Trophoblast cell (in vitro differentiated cells and primary cell): ENCODE measurements around the gene MCOLN3.

ENCODE experiments used
- DNase-seq, 2 donors: peaks; one replicate each; pipeline ENCODE4 v3.0.0-alpha.2; 2016
- H2AFZ ChIP-seq: 2 replicates; pipeline ENCODE4 v1.6.1; 2013; ENCODE audit warnings: low read length, moderate library complexity, mild to moderate bottlenecking; ENCODE audit not compliant: insufficient read depth, poor library complexity
- H2AK5ac ChIP-seq: 2 replicates; pipeline ENCODE4 v1.6.1; 2013; ENCODE audit warnings: mild to moderate bottlenecking, low read length
- H2BK120ac ChIP-seq: 2 replicates; pipeline ENCODE4 v1.6.1; 2013; ENCODE audit warnings: low read length, mild to moderate bottlenecking, moderate library complexity; ENCODE audit not compliant: insufficient read depth, poor library complexity
- H2BK12ac ChIP-seq: 2 replicates; pipeline ENCODE4 v1.6.1; 2013; ENCODE audit warnings: mild to moderate bottlenecking, low read length, moderate library complexity
- H2BK5ac ChIP-seq: 2 replicates; pipeline ENCODE4 v1.6.1; 2013; ENCODE audit warnings: low read length, low read depth, moderate library complexity, mild to moderate bottlenecking; ENCODE audit not compliant: poor library complexity
- H3K14ac ChIP-seq: 2 replicates; pipeline ENCODE4 v1.6.1; 2013; ENCODE audit warnings: mild to moderate bottlenecking, low read length
- H3K18ac ChIP-seq: 2 replicates; pipeline ENCODE4 v1.6.1; 2013; ENCODE audit warnings: mild to moderate bottlenecking, low read length
- H3K23ac ChIP-seq: 2 replicates; pipeline ENCODE4 v1.6.1; 2013; ENCODE audit warnings: low read length
- H3K27ac ChIP-seq: 2 replicates; pipeline ENCODE4 v1.5.1; 2013; ENCODE audit warnings: low read depth, mild to moderate bottlenecking, inconsistent platforms, low read length, moderate library complexity
- H3K27me3 ChIP-seq: 2 replicates; pipeline ENCODE4 v1.6.1; 2013; ENCODE audit warnings: inconsistent platforms, mild to moderate bottlenecking, low read length, moderate library complexity; ENCODE audit not compliant: insufficient read depth
- H3K36me3 ChIP-seq, 2 experiments: 1 replicate in 1 of 2; 2 replicates in 1 of 2; pipeline ENCODE4 v1.6.1; 2013; ENCODE audit warnings: low read length in 2 of 2, mild to moderate bottlenecking in 2 of 2, moderate library complexity in 1 of 2; ENCODE audit not compliant: insufficient read depth in 2 of 2, control insufficient read depth in 1 of 2
- H3K4ac ChIP-seq: 2 replicates; pipeline ENCODE4 v1.6.1; 2013; ENCODE audit warnings: low read depth, mild to moderate bottlenecking, low read length, moderate library complexity
- H3K4me1 ChIP-seq, 2 experiments: 1 replicate in 1 of 2; 2 replicates in 1 of 2; pipeline ENCODE4 v1.6.1; 2013; ENCODE audit warnings: low read length in 2 of 2, mild to moderate bottlenecking in 2 of 2, moderate library complexity in 1 of 2; ENCODE audit not compliant: insufficient read depth in 2 of 2, control insufficient read depth in 1 of 2
- H3K4me2 ChIP-seq: 2 replicates; pipeline ENCODE4 v1.6.1; 2013; ENCODE audit warnings: inconsistent platforms, mild to moderate bottlenecking, low read length, moderate library complexity
- H3K4me3 ChIP-seq: 2 replicates; pipeline ENCODE4 v1.5.1; 2013; ENCODE audit warnings: mild to moderate bottlenecking, low read depth, low read length, inconsistent platforms
- H3K79me1 ChIP-seq: one replicate; pipeline ENCODE4 v1.6.1; 2013; ENCODE audit warnings: low read length
- H3K79me2 ChIP-seq: 2 replicates; pipeline ENCODE4 v1.6.1; 2013; ENCODE audit warnings: low read length, mild to moderate bottlenecking; ENCODE audit not compliant: control insufficient read depth, insufficient read depth, poor library complexity
- H3K9ac ChIP-seq: 2 replicates; pipeline ENCODE4 v1.6.1; 2013; ENCODE audit warnings: mild to moderate bottlenecking, low read length
- H3K9me3 ChIP-seq: 2 replicates; pipeline ENCODE4 v1.6.1; 2013; ENCODE audit warnings: low read depth, mild to moderate bottlenecking, control low read depth, inconsistent platforms, low read length; ENCODE audit not compliant: insufficient read depth
- H4K12ac ChIP-seq: 2 replicates; pipeline ENCODE4 v1.6.1; 2013; ENCODE audit warnings: low read depth, mild to moderate bottlenecking, low read length, moderate library complexity
- H4K8ac ChIP-seq: 2 replicates; pipeline ENCODE4 v1.6.1; 2013; ENCODE audit warnings: low read depth, mild to moderate bottlenecking, low read length, moderate library complexity
- H4K91ac ChIP-seq: one replicate; pipeline ENCODE4 v1.6.1; 2013; ENCODE audit warnings: low read depth, mild to moderate bottlenecking, low read length, moderate library complexity
- WGBS: extraction: QIAGEN DNeasy Blood & Tissue Kit; methylation state at CpG from one replicate; pipeline ENCODE4 v1.1.7; 2013; ENCODE audit warnings: missing lambda C conversion rate; ENCODE audit not compliant: insufficient read length, insufficient coverage; ENCODE audit errors: extremely low coverage; 5-methylcytosine and 5-hydroxymethylcytosine counted together

Gene MCOLN3

GRCh38 chr1:85027242-85027983 lies 20.9 kb downstream of the MCOLN3 start:
- Histone ChIP-seq H2BK5ac (no peak overlapping the region), H3K27me3 (no peaks in the 10 kb centered on the region), H2AFZ (peak overlapping the region; percentile 55), H4K12ac (no peak overlapping the region), H3K4me2 (no peak overlapping the region), H3K9me3 (no peaks in the 10 kb centered on the region), H3K4me1 (no peaks in the 10 kb centered on the region), H3K9ac (no peak overlapping the region), H2AK5ac (no peak overlapping the region), H3K36me3 (no peaks in the 10 kb centered on the region), H3K4me3 (no peak overlapping the region), H3K18ac (no peak overlapping the region), H3K79me1 (no peaks in the 10 kb centered on the region), H2BK120ac (no peak overlapping the region), H3K14ac (no peak overlapping the region), H2BK12ac (no peak overlapping the region), H3K79me2 (no peaks in the 10 kb centered on the region), H3K4ac (no peak overlapping the region), H3K23ac (no peak overlapping the region), H4K8ac (no peak overlapping the region), H4K91ac (no peak overlapping the region), H3K27ac (no peak overlapping the region)
- peak in 1 of 2 donors; percentile 30 for DNase-seq
- WGBS, result no CpG with 5 or more reads among the region's 5 CpGs

- Histone ChIP-seq H2BK12ac (no peak overlapping the region), H3K27ac (no peak overlapping the region), H2BK5ac (no peak overlapping the region), H2AK5ac (no peak overlapping the region), H3K4me1 (no peaks in the 10 kb centered on the region), H4K12ac (no peak overlapping the region), H3K18ac (no peak overlapping the region), H3K36me3 (no peaks in the 10 kb centered on the region), H2AFZ (no peak overlapping the region), H3K4me3 (no peak overlapping the region), H3K14ac (no peak overlapping the region), H2BK120ac (no peak overlapping the region), H3K9me3 (no peaks in the 10 kb centered on the region), H3K4me2 (no peak overlapping the region), H3K9ac (no peak overlapping the region), H3K23ac (no peak overlapping the region), H3K4ac (no peak overlapping the region), H3K79me2 (no peaks in the 10 kb centered on the region), H3K27me3 (no peaks in the 10 kb centered on the region), H4K8ac (no peak overlapping the region), H3K79me1 (no peaks in the 10 kb centered on the region), H4K91ac (no peak overlapping the region)
- DNase-seq, result no peak
- no CpG with 5 or more reads among the region's 1 CpG for WGBS
These were observed 22.4 kb downstream of the MCOLN3 start for GRCh38 chr1:85025940-85026339.

- H3K27me3 ChIP-seq, result no peaks in the 10 kb centered on the region
- no peaks in the 10 kb centered on the region for H3K4me1 ChIP-seq
- no peak overlapping the region for H4K12ac ChIP-seq
- no peak overlapping the region for H2BK120ac ChIP-seq
- no peak overlapping the region for H3K14ac ChIP-seq
- H3K79me2 ChIP-seq, result no peaks in the 10 kb centered on the region
- H2BK5ac ChIP-seq, result no peak overlapping the region
- H2AFZ ChIP-seq, result no peak overlapping the region
- H2BK12ac ChIP-seq, result no peak overlapping the region
- no peak overlapping the region for H3K4me3 ChIP-seq
- no peak overlapping the region for H2AK5ac ChIP-seq
- no peaks in the 10 kb centered on the region for H3K36me3 ChIP-seq
- H3K18ac ChIP-seq, result no peak overlapping the region
- H3K79me1 ChIP-seq, result no peaks in the 10 kb centered on the region
- H3K27ac ChIP-seq, result no peak overlapping the region
- no peak overlapping the region for H4K8ac ChIP-seq
- peak; percentile 9 to 51 for DNase-seq
- no peak overlapping the region for H3K4ac ChIP-seq
- no peak overlapping the region for H3K4me2 ChIP-seq
- no peaks in the 10 kb centered on the region for H3K9me3 ChIP-seq
- no peak overlapping the region for H4K91ac ChIP-seq
- no peak overlapping the region for H3K9ac ChIP-seq
- no peak overlapping the region for H3K23ac ChIP-seq
- WGBS, result no CpG with 5 or more reads among the region's 3 CpGs
These were observed 23.6 kb downstream of the MCOLN3 start for GRCh38 chr1:85024736-85025135.

GRCh38 chr1:85022700-85023099 lies 25.6 kb downstream of the MCOLN3 start:
- Histone ChIP-seq H4K91ac (no peak overlapping the region), H2AK5ac (no peak overlapping the region), H2BK5ac (no peak overlapping the region), H3K9me3 (no peaks in the 10 kb centered on the region), H3K18ac (no peak overlapping the region), H3K79me1 (no peaks in the 10 kb centered on the region), H3K27me3 (no peaks in the 10 kb centered on the region), H3K9ac (no peak overlapping the region), H3K14ac (no peak overlapping the region), H4K8ac (no peak overlapping the region), H3K4ac (no peak overlapping the region), H3K23ac (no peak overlapping the region), H2BK12ac (no peak overlapping the region), H3K27ac (no peak overlapping the region), H3K79me2 (no peaks in the 10 kb centered on the region), H3K4me1 (no peaks in the 10 kb centered on the region), H3K4me2 (no peak overlapping the region), H2AFZ (no peak overlapping the region), H4K12ac (no peak overlapping the region), H3K36me3 (no peaks in the 10 kb centered on the region), H3K4me3 (no peak overlapping the region), H2BK120ac (no peak overlapping the region)
- no peak for DNase-seq
